Measurements from ENCODE around the gene EXOC3.
"Not testable (repeated sequence)": the region's sequence is repeated elsewhere in the genome, so short reads cannot be mapped to it uniquely, and the experiment has no call there.

The EXOC3 gene

GRCh38 chr5:401146-402034 lies 41.6 kb upstream of the EXOC3 start:
- TF ChIP-seq, protein P1, sequence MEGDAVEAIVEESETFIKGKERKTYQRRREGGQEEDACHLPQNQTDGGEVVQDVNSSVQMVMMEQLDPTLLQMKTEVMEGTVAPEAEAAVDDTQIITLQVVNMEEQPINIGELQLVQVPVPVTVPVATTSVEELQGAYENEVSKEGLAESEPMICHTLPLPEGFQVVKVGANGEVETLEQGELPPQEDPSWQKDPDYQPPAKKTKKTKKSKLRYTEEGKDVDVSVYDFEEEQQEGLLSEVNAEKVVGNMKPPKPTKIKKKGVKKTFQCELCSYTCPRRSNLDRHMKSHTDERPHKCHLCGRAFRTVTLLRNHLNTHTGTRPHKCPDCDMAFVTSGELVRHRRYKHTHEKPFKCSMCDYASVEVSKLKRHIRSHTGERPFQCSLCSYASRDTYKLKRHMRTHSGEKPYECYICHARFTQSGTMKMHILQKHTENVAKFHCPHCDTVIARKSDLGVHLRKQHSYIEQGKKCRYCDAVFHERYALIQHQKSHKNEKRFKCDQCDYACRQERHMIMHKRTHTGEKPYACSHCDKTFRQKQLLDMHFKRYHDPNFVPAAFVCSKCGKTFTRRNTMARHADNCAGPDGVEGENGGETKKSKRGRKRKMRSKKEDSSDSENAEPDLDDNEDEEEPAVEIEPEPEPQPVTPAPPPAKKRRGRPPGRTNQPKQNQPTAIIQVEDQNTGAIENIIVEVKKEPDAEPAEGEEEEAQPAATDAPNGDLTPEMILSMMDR (IDR thresholded peaks at IDR 0.05; ENCODE audit: low read length) = no peak
- TF ChIP-seq EZH2 (IDR thresholded peaks at IDR 0.05; ENCODE audit: borderline replicate concordance, low read length) = no peak
- Histone ChIP-seq H2AFZ (ENCODE audit: low read length) (no peak overlapping the region), H3K4me3 (ENCODE audit: low read depth, low read length, poor library complexity, severe bottlenecking) (no peak overlapping the region), H3K9ac (ENCODE audit: low read length) (no peak overlapping the region; the same call in 1 of the 2 replicates), H3K4me1 (ENCODE audit: insufficient read depth, low read length, severe bottlenecking) (peaks cover 50% of the 10 kb centered on the region), H3K9me3 (ENCODE audit: low read length) (no peaks in the 10 kb centered on the region), H3K4me2 (ENCODE audit: low read length) (no peak overlapping the region), H3F3A (ENCODE audit: insufficient read depth, low read length) (no peaks in the 10 kb centered on the region), H4K20me1 (ENCODE audit: insufficient read depth, low read length) (no peaks in the 10 kb centered on the region), H3K36me3 (ENCODE audit: insufficient read depth, low read length) (peaks cover 6% of the 10 kb centered on the region; the same call in 1 of the 2 replicates), H3K9me2 (ENCODE audit: low read depth, low read length) (no peaks in the 10 kb centered on the region), H3K79me2 (ENCODE audit: insufficient read depth, low read length) (no peaks in the 10 kb centered on the region), H3K27me3 (ENCODE audit: insufficient read depth, low read length) (no peaks in the 10 kb centered on the region), H3K27ac (ENCODE audit: low read depth, low read length, poor library complexity, severe bottlenecking) (peak overlapping the region; percentile 96)

DNA sequence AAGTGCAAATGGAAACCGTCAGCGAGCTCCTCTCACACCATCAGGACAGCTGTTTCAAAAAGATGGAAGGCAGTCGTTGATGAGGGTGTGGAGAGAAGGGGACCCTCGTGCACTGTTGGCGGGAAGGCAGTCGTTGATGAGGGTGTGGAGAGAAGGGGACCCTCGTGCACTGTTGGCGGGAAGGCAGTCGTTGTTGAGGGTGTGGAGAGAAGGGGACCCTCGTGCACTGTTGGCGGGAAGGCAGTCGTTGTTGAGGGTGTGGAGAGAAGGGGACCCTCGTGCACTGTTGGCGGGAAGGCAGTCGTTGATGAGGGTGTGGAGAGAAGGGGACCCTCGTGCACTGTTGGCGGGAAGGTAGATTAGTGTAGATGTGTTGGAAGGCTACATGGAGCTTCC lies 40.8 kb upstream of the EXOC3 start:
- not testable (repeated sequence) for H4K20me1 ChIP-seq (ENCODE audit: insufficient read depth, low read length); H3K4me2 ChIP-seq (ENCODE audit: low read length); H3K27me3 ChIP-seq (ENCODE audit: insufficient read depth, low read length); H3K36me3 ChIP-seq (ENCODE audit: insufficient read depth, low read length); H3K9me3 ChIP-seq (ENCODE audit: low read length); H3K9me2 ChIP-seq (ENCODE audit: low read depth, low read length); H3F3A ChIP-seq (ENCODE audit: insufficient read depth, low read length); H3K4me3 ChIP-seq (ENCODE audit: low read depth, low read length, poor library complexity, severe bottlenecking); H2AFZ ChIP-seq (ENCODE audit: low read length); H3K9ac ChIP-seq (ENCODE audit: low read length); H3K79me2 ChIP-seq (ENCODE audit: insufficient read depth, low read length)
- H3K27ac ChIP-seq (ENCODE audit: low read depth, low read length, poor library complexity, severe bottlenecking) = peak overlapping the region; percentile 96
- peaks cover 48% of the 10 kb centered on the region for H3K4me1 ChIP-seq (ENCODE audit: insufficient read depth, low read length, severe bottlenecking)

DNA sequence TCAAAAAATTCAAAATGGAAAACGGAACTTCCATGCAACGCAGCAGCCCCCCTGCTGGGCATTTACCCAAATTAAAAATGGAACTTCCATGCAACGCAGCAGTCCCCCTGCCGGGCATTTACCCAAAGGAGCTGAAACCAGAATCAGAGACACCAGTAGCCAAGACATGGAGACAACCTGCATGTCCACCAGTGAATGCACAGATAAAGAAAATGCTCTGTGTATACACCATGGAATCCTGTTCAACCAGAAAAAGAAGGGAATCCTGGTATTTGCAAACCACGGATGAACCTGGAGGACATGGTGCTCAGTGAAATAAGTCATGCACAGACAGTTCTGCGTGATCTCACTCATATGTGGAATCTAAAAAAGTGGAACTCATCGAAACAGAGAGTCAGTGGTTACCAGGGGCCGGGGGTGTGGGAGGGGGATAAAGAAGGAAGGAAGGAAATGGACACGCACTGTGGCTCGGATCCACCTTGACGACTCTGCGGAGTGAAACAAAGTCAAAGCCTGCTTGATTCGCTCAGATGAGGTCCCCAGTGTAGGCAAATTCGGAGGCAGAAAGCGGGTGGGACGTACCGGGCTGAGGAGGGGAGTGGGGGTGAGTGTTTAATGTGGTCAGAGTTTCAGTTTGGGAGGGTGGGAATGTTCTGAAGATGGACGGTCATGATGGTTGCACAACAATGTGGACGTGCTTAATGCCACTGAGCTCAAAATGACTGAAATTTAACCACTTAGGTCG lies 40.2 kb upstream of the EXOC3 start:
- Histone ChIP-seq H2AFZ (ENCODE audit: low read length) (no peak overlapping the region), H3K27me3 (ENCODE audit: insufficient read depth, low read length) (no peaks in the 10 kb centered on the region), H3K9me2 (ENCODE audit: low read depth, low read length) (no peaks in the 10 kb centered on the region), H3K9ac (ENCODE audit: low read length) (no peak overlapping the region; the same call in 1 of the 2 replicates), H3K4me1 (ENCODE audit: insufficient read depth, low read length, severe bottlenecking) (peaks cover 49% of the 10 kb centered on the region), H3K4me2 (ENCODE audit: low read length) (peak overlapping the region; percentile 33), H3K9me3 (ENCODE audit: low read length) (no peaks in the 10 kb centered on the region), H3K36me3 (ENCODE audit: insufficient read depth, low read length) (peaks cover 6% of the 10 kb centered on the region; the same call in 1 of the 2 replicates), H3F3A (ENCODE audit: insufficient read depth, low read length) (no peaks in the 10 kb centered on the region), H3K27ac (ENCODE audit: low read depth, low read length, poor library complexity, severe bottlenecking) (peak overlapping the region; percentile 80), H3K4me3 (ENCODE audit: low read depth, low read length, poor library complexity, severe bottlenecking) (no peak overlapping the region), H3K79me2 (ENCODE audit: insufficient read depth, low read length) (no peaks in the 10 kb centered on the region), H4K20me1 (ENCODE audit: insufficient read depth, low read length) (no peaks in the 10 kb centered on the region)
- no peak for TF ChIP-seq EZH2 (IDR thresholded peaks at IDR 0.05; ENCODE audit: borderline replicate concordance, low read length)
- TF ChIP-seq, protein P1 (IDR thresholded peaks at IDR 0.05; ENCODE audit: low read length) = peak; percentile 31; the same call in 1 of the 2 replicates

Measured in OCI-LY1 (cell line).